H1 (cell line): ENCODE data around the gene HIBADH. TPM values are rescaled to one million over a fixed set of nuclear protein-coding genes. Genes with fewer than 3 reads are reported as not detected.
A peak's percentile ranks its signal among the peaks of the same experiment; 100 is the strongest.

Experiments used
- CTCF ChIA-PET: fragments of 300-600 bp; sonication (Branson Sonifier 250); formaldehyde crosslinking; loops from one replicate; lab custom pipeline; 2021; ENCODE audit not compliant: partially characterized antibody; lab: Charles Lee
- POLR2A ChIA-PET: fragments of 300-600 bp; sonication (Branson Sonifier 250); formaldehyde crosslinking; loops from one replicate; lab custom pipeline; 2021; ENCODE audit warnings: inconsistent platforms; ENCODE audit not compliant: partially characterized antibody; lab: Charles Lee
- DNase-seq, 2 experiments: peaks; one replicate each; pipeline versions ENCODE4 v3.0.0 to v3.0.0-alpha.2; 2010 to 2022; ENCODE audit warnings: low spot score in 2 of 2, low read depth in 1 of 2, mixed read lengths in 1 of 2
- FAIRE-seq: peaks from 2 replicates; lab custom pipeline; 2011; peaks lifted over from hg19 to GRCh38; lab: Jason Lieb, UNC
- H2AFZ ChIP-seq: 2 replicates; pipeline ENCODE4 v1.8.1; 2012; ENCODE audit warnings: low read length, inconsistent platforms
- H2AK5ac ChIP-seq: 2 replicates; pipeline ENCODE4 v1.6.1; 2013; ENCODE audit warnings: low read depth, low read length
- H2BK120ac ChIP-seq: replicated peaks from 2 replicates; pipeline ENCODE3; 2013; ENCODE audit warnings: low read depth, low read length, inconsistent platforms
- H2BK12ac ChIP-seq: 2 replicates; pipeline ENCODE4 v1.6.1; 2013; ENCODE audit warnings: low read depth, low read length
- H2BK15ac ChIP-seq: 2 replicates; pipeline ENCODE4 v1.6.1; 2013; ENCODE audit warnings: low read length
- H2BK20ac ChIP-seq: 2 replicates; pipeline ENCODE4 v1.6.1; 2013; ENCODE audit warnings: low read length
- H2BK5ac ChIP-seq: 2 replicates; pipeline ENCODE4 v1.6.1; 2013; ENCODE audit warnings: low read depth, low read length
- H3K14ac ChIP-seq: 2 replicates; pipeline ENCODE4 v1.6.1; 2013; ENCODE audit warnings: inconsistent platforms; ENCODE audit not compliant: insufficient read length
- H3K18ac ChIP-seq: 2 replicates; pipeline ENCODE4 v1.6.1; 2013; ENCODE audit warnings: low read length; ENCODE audit errors: extremely low read depth
- H3K23ac ChIP-seq: 2 replicates; pipeline ENCODE4 v1.6.1; 2013; ENCODE audit warnings: inconsistent platforms; ENCODE audit not compliant: insufficient read length
- H3K23me2 ChIP-seq: 2 replicates; pipeline ENCODE4 v1.6.1; 2013; ENCODE audit warnings: low read depth, low read length
- H3K27ac ChIP-seq: 2 replicates; pipeline ENCODE4 v1.6.1; 2011; ENCODE audit warnings: low read depth, low read length, inconsistent platforms
- H3K27me3 ChIP-seq, 4 experiments: replicated peaks in 1 of 4; 1 replicate in 1 of 4; 2 replicates in 3 of 4; pipeline versions ENCODE4 v1.6.1 to v1.8.1; 2011 to 2013; ENCODE audit warnings: low read length in 3 of 4, mild to moderate bottlenecking in 3 of 4, inconsistent platforms in 2 of 4, mixed read lengths in 2 of 4, moderate library complexity in 1 of 4; ENCODE audit not compliant: control insufficient read depth in 3 of 4, insufficient read depth in 3 of 4; ENCODE audit errors: extremely low read depth in 1 of 4
- H3K36me3 ChIP-seq, 4 experiments: 2 replicates each; pipeline versions ENCODE4 v1.6.1 to v1.8.1; 2011 to 2013; ENCODE audit warnings: mild to moderate bottlenecking in 4 of 4, low read length in 3 of 4, moderate library complexity in 2 of 4, control low read depth in 1 of 4, inconsistent platforms in 1 of 4; ENCODE audit not compliant: insufficient read depth in 4 of 4, control insufficient read depth in 2 of 4
- H3K4ac ChIP-seq: replicated peaks from 2 replicates; pipeline ENCODE3; 2013; ENCODE audit warnings: low read length, low read depth, mixed read lengths, inconsistent platforms; ENCODE audit not compliant: insufficient read length
- H3K4me1 ChIP-seq, 4 experiments: replicated peaks in 1 of 4; 1 replicate in 1 of 4; 2 replicates in 3 of 4; pipeline versions ENCODE4 v1.6.1 to v1.8.1; 2011 to 2013; ENCODE audit warnings: low read length in 3 of 4, inconsistent platforms in 2 of 4, mixed read lengths in 1 of 4; ENCODE audit not compliant: insufficient read depth in 4 of 4, control insufficient read depth in 3 of 4
- H3K4me2 ChIP-seq, 2 experiments: 2 replicates each; pipeline versions ENCODE4 v1.6.1 to v1.8.1; 2011 to 2013; ENCODE audit warnings: low read depth in 2 of 2, low read length in 2 of 2, control low read depth in 1 of 2, inconsistent platforms in 1 of 2, mild to moderate bottlenecking in 1 of 2; ENCODE audit not compliant: insufficient read depth in 1 of 2
- H3K4me3 ChIP-seq, 4 experiments: fragments of 200-600, 300-600 bp in 1 of 4; sonication (generic), shearing (Covaris generic), sonication (Bioruptor Twin) in 1 of 4; 2 replicates each; pipeline versions ENCODE4 v1.5.1 to v1.8.1; 2011 to 2016; ENCODE audit warnings: low read length in 4 of 4, low read depth in 3 of 4, control low read depth in 2 of 4, inconsistent platforms in 2 of 4, mild to moderate bottlenecking in 2 of 4, mixed read lengths in 1 of 4, moderate library complexity in 1 of 4; ENCODE audit not compliant: insufficient read depth in 2 of 4; ENCODE audit errors: extremely low read depth in 1 of 4
- H3K56ac ChIP-seq: replicated peaks from 2 replicates; pipeline ENCODE3; 2013; ENCODE audit warnings: low read depth, mild to moderate bottlenecking, mixed read lengths, low read length, inconsistent platforms; ENCODE audit not compliant: insufficient read length
- H3K79me1 ChIP-seq: 2 replicates; pipeline ENCODE4 v1.6.1; 2013; ENCODE audit warnings: low read depth, low read length, control low read depth
- H3K79me2 ChIP-seq, 2 experiments: 2 replicates each; pipeline versions ENCODE4 v1.6.1 to v1.8.1; 2012 to 2013; ENCODE audit warnings: low read length in 2 of 2, mild to moderate bottlenecking in 2 of 2, inconsistent platforms in 1 of 2; ENCODE audit not compliant: insufficient read depth in 2 of 2, control insufficient read depth in 1 of 2
- H3K9ac ChIP-seq, 4 experiments: replicated peaks in 1 of 4; 1 replicate in 1 of 4; 2 replicates in 3 of 4; pipeline versions ENCODE4 v1.6.1 to v1.8.1; 2011 to 2013; ENCODE audit warnings: low read depth in 3 of 4, low read length in 3 of 4, control low read depth in 2 of 4, mild to moderate bottlenecking in 2 of 4, moderate library complexity in 2 of 4, inconsistent platforms in 1 of 4; ENCODE audit errors: extremely low read depth in 1 of 4
- H3K9me3 ChIP-seq, 2 experiments: 2 replicates each; pipeline versions ENCODE4 v1.6.1 to v1.8.1; 2012 to 2013; ENCODE audit warnings: mild to moderate bottlenecking in 2 of 2, moderate library complexity in 2 of 2, control low read depth in 1 of 2, inconsistent platforms in 1 of 2, low read depth in 1 of 2, low read length in 1 of 2, mixed read lengths in 1 of 2; ENCODE audit not compliant: insufficient read depth in 2 of 2
- H4K20me1 ChIP-seq, 2 experiments: replicated peaks in 1 of 2; 2 replicates each; pipeline versions ENCODE3 to v1.8.1; 2011 to 2013; ENCODE audit warnings: inconsistent platforms in 2 of 2, low read length in 2 of 2, mild to moderate bottlenecking in 1 of 2; ENCODE audit not compliant: insufficient read depth in 2 of 2, control insufficient read depth in 1 of 2
- H4K5ac ChIP-seq: 2 replicates; pipeline ENCODE4 v1.6.1; 2013; ENCODE audit warnings: low read length, low read depth, mixed read lengths, inconsistent platforms; ENCODE audit not compliant: insufficient read length
- H4K8ac ChIP-seq: 2 replicates; pipeline ENCODE4 v1.8.0; 2013; ENCODE audit warnings: mild to moderate bottlenecking, moderate library complexity, low read length, inconsistent platforms; ENCODE audit not compliant: insufficient read depth; ENCODE audit errors: extremely low read depth
- H4K91ac ChIP-seq: replicated peaks from 2 replicates; pipeline ENCODE3; 2013; ENCODE audit warnings: low read length, mixed read lengths, inconsistent platforms; ENCODE audit not compliant: insufficient read length
- EZH2 ChIP-seq: fragments of 200-600 bp; sonication (generic); IDR thresholded peaks from 2 replicates; pipeline ENCODE4 v1.7.1; 2012; ENCODE audit warnings: low read depth, mild to moderate bottlenecking, moderate library complexity, low read length, inconsistent platforms; ENCODE audit not compliant: severe bottlenecking
- WGBS, 2 experiments: shearing (Covaris generic) in 1 of 2; methylation state at CpG; one replicate each; pipeline versions ENCODE4 v1.1.6 to v1.1.7; 2013 to 2015; ENCODE audit warnings: low lambda C conversion rate in 2 of 2, mixed read lengths in 2 of 2, inconsistent platforms in 1 of 2, low coverage in 1 of 2, missing lambda C conversion rate in 1 of 2; ENCODE audit not compliant: insufficient replicate concordance in 2 of 2, insufficient coverage in 1 of 2, insufficient read length in 1 of 2; ENCODE audit errors: extremely low coverage in 1 of 2, missing lambda C conversion rate in 1 of 2; 5-methylcytosine and 5-hydroxymethylcytosine counted together
- polyA plus RNA-seq, 7 experiments: library from polyadenylated mRNA; depleted of rRNA in 3 of 7; stranded (reverse) in 5 of 7; unstranded in 2 of 7; fragments of >200 nt in 5 of 7; fragments of 200-250 nt in 2 of 7; gene quantifications; 1 replicate in 5 of 7; 2 replicates in 1 of 7; 4 replicates in 1 of 7; pipeline versions ENCODE4 v1.2.1 to v1.2.3, GENCODE V29; 2011 to 2013; ENCODE audit warnings: missing spikeins in 2 of 7, mixed read lengths in 2 of 7
- total RNA-seq: library from RNA; stranded (reverse); fragmentation: NEBNext Ultra II Directional; extraction: Animal tissue kit (Norgen Biotek cat#: 25700); gene quantifications from 2 replicates; pipeline ENCODE4 v1.2.1, GENCODE V29; 2021

Gene HIBADH
- total and polyA plus RNA-seq, 2 of the 8 experiments (the other 6 are each of a cell fraction or from before 2014, with no cell fraction given) = 30.1 to 39.5 TPM

DNA sequence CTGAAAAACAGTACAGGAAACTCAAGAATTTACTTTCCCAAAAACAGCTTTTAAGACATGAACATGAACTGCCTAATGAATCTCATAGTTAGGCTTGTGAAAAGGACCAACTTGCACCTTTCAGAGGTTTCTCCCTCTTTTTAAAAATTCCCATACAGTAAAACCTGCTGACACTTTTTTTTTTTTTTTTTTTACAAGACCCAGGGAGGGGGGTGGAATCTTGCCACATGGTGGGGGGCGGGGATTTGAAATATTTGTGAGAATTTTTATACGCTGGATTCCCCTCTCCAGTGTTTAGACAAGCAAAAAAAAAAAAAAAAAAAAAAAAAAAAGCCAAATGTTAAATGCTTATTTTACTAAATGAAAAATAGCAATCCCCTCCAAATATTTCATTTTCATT, 57.4 kb downstream of the HIBADH start:
- Histone ChIP-seq H2BK5ac (no peak overlapping the region), H2AK5ac (no peak overlapping the region), H4K8ac (no peak overlapping the region), H2BK15ac (no peak overlapping the region), H3K18ac (no peak overlapping the region), H3K27me3 (no peaks in the 10 kb centered on the region), H3K4me1 (peaks cover 0 to 21% (median 4%) of the 10 kb centered on the region in 4 experiments; a peak in 5 of 7 replicates), H3K23me2 (no peaks in the 10 kb centered on the region), H4K5ac (no peak overlapping the region), H2AFZ (no peak overlapping the region), H3K4me2 (no peak overlapping the region; a peak in 1 of 4 replicates), H3K23ac (no peak overlapping the region), H3K9me3 (no peaks in the 10 kb centered on the region), H3K9ac (no peak overlapping the region), H3K36me3 (no peaks in the 10 kb centered on the region), H3K56ac (no peak overlapping the region), H4K20me1 (no peaks in the 10 kb centered on the region), H3K4me3 (peak overlapping the region in 1 of 4 experiments; percentile 42; a peak in 1 of 8 replicates), H3K27ac (no peak overlapping the region), H3K14ac (no peak overlapping the region), H4K91ac (no peak overlapping the region), H3K4ac (no peak overlapping the region), H2BK12ac (no peak overlapping the region), H3K79me1 (no peaks in the 10 kb centered on the region), H3K79me2 (no peaks in the 10 kb centered on the region), H2BK120ac (no peak overlapping the region), H2BK20ac (no peak overlapping the region)
- POLR2A ChIA-PET = interaction anchor here (0.6 kb wide), 2 partner anchors 92 to 191 kb away, joined by 3 to 4 read pairs; no protein-coding TSS in a partner anchor
- DNase-seq (no peak), FAIRE-seq (no peak)
- 12% methylated on average over 2 of the region's 2 CpGs; no CpG with 5 or more reads in 1 of the 2 experiments for WGBS, 2 experiments
- CTCF ChIA-PET = interaction anchor here (0.6 to 2.7 kb wide), 11 partner anchors 14 to 409 kb away, joined by 3 to 14 read pairs (median 3); partner anchors contain the start of gene HOXA13
- TF ChIP-seq EZH2 = no peak
